WI38 (cell line): ENCODE data around the gene EPX.

ENCODE experiments used
- H3K4me3 ChIP-seq: 2 replicates; pipeline ENCODE4 v1.5.1; 2011; ENCODE audit warnings: low read depth, mild to moderate bottlenecking, control low read depth, low read length
- CTCF ChIP-seq: IDR thresholded peaks from 2 replicates; pipeline ENCODE4 v1.5.1; 2012; ENCODE audit warnings: low read depth, mild to moderate bottlenecking, control low read depth, low read length

Gene EPX

DNA sequence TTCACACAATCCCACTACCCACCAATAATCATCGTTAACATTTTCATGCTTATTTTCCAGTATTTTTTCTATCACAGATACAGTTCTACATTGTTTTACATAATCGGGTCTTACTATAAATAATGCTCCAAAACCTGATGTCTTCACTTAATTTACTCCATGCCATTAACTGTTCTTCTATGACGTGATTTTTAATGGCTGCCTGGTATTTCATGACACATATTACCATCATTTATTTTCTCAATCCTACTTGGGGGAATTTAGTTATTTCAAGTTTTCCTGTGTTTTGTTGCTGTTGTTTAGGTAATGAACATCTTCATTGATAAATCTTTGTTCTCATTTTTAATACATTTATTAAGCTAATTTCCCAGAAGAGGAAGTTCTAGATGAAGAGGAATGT, 60.6 kb downstream of the EPX start:
- TF ChIP-seq CTCF = no peak
- H3K4me3 ChIP-seq = no peak overlapping the region
